BJ (cell line): ENCODE measurements around the gene IFNA13. TPM values are rescaled to one million over a fixed set of nuclear protein-coding genes. Genes with fewer than 3 reads are reported as not detected.

Experiments
- CTCF ChIA-PET: fragments of 350-600 bp; formaldehyde crosslinking; extraction: SDS; loops from one replicate; lab custom pipeline; 2021; ENCODE audit warnings: antibody characterized with exemption, inconsistent platforms; lab: Yijun Ruan, JAX
- POLR2A ChIA-PET: fragments of 300-600 bp; sonication (Branson Sonifier 250); formaldehyde crosslinking; extraction: SDS; loops from one replicate; lab custom pipeline; 2021; ENCODE audit warnings: antibody characterized with exemption; lab: Charles Lee
- DNase-seq: peaks from one replicate; pipeline ENCODE4 v3.0.0-alpha.2; 2011; ENCODE audit warnings: low read depth
- H3K27me3 ChIP-seq: 2 replicates; pipeline ENCODE4 v1.6.0; 2011; ENCODE audit warnings: low read length; ENCODE audit not compliant: control insufficient read depth, insufficient read depth
- H3K36me3 ChIP-seq: 2 replicates; pipeline ENCODE4 v1.5.1; 2011; ENCODE audit warnings: low read length; ENCODE audit not compliant: control insufficient read depth, insufficient read depth
- H3K4me3 ChIP-seq: 2 replicates; pipeline ENCODE4 v1.5.1; 2011; ENCODE audit warnings: low read depth, mild to moderate bottlenecking, control low read depth, low read length
- polyA plus RNA-seq: library from polyadenylated mRNA; depleted of rRNA; stranded (reverse); fragments of >200 nt; gene quantifications from 2 replicates; pipeline ENCODE4 v1.2.3, GENCODE V29; 2011
- TF ChIP-seq, protein P1 (sequence below): IDR thresholded peaks from 2 replicates; pipeline ENCODE4 v1.5.1; 2011; ENCODE audit warnings: low read depth, mild to moderate bottlenecking, control low read depth, inconsistent platforms, low read length, moderate library complexity; ENCODE audit not compliant: insufficient read depth

Gene IFNA13
- polyA plus RNA-seq, 1 experiment = not detected

DNA sequence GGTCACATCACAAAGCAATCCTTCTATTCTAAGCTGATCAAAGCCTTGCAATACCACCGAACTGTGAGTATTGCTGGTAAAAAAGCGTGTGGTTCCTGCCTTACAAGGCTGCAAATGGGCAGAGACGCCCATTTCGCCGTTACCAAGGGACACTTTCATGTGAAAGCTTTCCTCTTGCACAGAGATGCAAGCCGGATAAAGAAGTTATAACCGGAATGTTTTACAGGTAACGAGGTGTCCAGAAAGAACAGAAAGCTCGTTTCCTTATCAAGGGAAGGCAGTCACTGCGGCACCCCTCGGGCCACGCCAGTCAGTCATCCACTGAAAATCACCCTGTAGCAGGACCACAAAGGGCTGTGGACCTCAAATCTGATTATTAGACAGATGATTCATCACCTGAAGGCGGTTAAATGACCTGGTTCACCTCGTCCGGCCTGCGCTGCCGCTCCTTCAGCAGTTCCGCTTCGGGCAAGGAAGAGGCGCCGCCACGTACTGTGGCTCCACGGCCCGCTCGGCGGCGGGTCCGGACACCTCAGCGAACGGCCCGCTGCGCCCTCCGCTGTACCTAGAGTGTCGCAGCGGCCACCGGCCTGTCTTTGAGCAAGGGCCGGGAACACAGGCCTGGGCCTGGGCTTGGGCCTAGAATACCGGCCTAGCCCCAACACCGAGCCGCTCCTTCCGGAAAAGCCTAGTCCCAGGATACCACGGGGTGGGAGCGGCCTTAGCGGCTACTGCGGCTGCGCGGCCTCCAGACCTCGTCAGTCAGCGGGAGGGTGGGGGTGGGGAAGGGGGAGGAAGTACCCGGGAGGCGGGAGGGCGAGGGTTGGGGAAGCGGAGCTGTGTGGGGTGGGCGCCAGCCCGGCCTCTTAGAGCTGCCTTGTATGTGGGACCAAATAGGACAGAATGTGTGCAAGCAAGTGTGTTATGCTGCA, 32.9 kb downstream of the IFNA13 start, which contains the start of gene KLHL9:
Gene KLHL9, minus strand, starts transcription at position 704 of the 932 bp plus-strand sequence. Its CDS starts 545 bp downstream, at position 159.
- peak within 1 kb of the TSS; percentile 66 for H3K4me3 ChIP-seq
- DNase-seq = peak; percentile 49
- ChIA-PET CTCF (interaction anchor here (0.6 to 1.9 kb wide), 11 partner anchors 9 to 819 kb away, joined by 3 to 7 read pairs (median 3); no protein-coding TSS in a partner anchor), POLR2A (interaction anchor here (0.5 to 0.6 kb wide), 2 partner anchors 8 to 83 kb away, joined by 3 to 6 read pairs; no protein-coding TSS in a partner anchor)
- H3K36me3 ChIP-seq = no peaks in the 10 kb centered on the region; the same call in 1 of the 2 replicates
- TF ChIP-seq, protein P1, sequence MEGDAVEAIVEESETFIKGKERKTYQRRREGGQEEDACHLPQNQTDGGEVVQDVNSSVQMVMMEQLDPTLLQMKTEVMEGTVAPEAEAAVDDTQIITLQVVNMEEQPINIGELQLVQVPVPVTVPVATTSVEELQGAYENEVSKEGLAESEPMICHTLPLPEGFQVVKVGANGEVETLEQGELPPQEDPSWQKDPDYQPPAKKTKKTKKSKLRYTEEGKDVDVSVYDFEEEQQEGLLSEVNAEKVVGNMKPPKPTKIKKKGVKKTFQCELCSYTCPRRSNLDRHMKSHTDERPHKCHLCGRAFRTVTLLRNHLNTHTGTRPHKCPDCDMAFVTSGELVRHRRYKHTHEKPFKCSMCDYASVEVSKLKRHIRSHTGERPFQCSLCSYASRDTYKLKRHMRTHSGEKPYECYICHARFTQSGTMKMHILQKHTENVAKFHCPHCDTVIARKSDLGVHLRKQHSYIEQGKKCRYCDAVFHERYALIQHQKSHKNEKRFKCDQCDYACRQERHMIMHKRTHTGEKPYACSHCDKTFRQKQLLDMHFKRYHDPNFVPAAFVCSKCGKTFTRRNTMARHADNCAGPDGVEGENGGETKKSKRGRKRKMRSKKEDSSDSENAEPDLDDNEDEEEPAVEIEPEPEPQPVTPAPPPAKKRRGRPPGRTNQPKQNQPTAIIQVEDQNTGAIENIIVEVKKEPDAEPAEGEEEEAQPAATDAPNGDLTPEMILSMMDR = no peak
- H3K27me3 ChIP-seq = no peaks in the 10 kb centered on the region; the same call in 1 of the 2 replicates

DNA sequence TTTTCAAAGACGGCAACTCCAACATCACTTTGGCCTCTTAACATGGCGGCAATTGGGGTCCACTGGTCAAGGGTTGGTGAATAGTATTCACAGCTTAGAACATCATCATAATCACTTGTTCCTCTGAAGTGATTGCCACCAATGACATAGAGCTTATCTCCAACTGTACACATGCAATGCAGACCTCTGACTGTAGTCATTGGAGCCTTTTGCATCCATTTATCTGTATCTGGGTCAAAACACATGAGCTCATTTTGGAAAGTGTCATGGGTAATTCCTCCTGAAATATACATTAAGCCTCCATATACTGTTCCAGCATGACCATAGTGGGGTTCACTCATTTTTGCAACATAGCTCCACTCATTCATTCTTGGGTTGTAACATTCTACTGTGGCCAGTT, 34.6 kb downstream of the IFNA13 start:
- TF ChIP-seq, protein P1 = no peak
- POLR2A ChIA-PET = no interaction called here
- H3K4me3 ChIP-seq = no peak overlapping the region
- DNase-seq = no peak
- CTCF ChIA-PET = interaction anchor here (1.5 to 1.9 kb wide), 4 partner anchors 10 to 97 kb away, joined by 4 to 6 read pairs (median 4); no protein-coding TSS in a partner anchor
- H3K36me3 ChIP-seq = no peaks in the 10 kb centered on the region; the same call in 1 of the 2 replicates
- H3K27me3 ChIP-seq = no peaks in the 10 kb centered on the region

DNA sequence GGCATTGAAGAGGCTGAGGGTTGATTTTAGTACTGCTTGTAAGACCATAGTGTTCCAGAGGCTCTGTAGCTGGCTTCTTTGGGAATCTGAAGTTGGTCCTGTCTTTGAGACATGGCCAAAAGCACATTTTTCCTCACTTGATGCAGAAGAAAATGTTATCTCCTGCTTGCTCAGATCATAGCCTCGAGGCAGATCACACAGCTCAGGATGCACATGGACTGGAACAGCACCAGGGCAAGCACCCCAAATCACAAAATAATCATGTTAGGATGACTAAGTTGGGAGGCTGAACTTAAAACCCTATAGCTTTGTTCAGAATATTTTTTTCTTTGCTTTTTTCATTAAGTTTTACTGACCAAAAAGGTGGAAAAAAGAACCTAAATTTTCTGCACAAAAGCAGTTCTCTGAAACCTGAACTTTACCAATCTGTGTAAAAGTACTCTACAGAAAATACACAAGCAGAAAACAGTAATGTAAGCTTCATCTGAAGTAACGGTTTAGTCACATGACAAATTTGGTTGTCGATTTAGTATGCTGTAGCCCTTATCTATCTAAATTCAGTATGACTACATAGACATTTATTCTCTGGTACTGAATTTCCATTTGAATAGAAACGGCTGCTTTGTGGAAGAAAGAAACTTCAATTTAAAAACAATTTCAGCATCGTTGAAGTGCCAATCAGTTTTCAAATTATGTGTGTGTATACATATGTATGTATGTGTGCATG, 36.0 kb downstream of the IFNA13 start:
- Histone ChIP-seq H3K4me3 (no peak overlapping the region), H3K27me3 (no peaks in the 10 kb centered on the region), H3K36me3 (no peaks in the 10 kb centered on the region; the same call in 1 of the 2 replicates)
- TF ChIP-seq, protein P1 = no peak
- ChIA-PET POLR2A (interaction anchor here (0.6 kb wide), 1 partner anchor 71 kb away, joined by 9 read pairs; no protein-coding TSS in a partner anchor), CTCF (interaction anchor here (1.2 to 1.9 kb wide), 3 partner anchors 64 to 96 kb away, joined by 3 to 5 read pairs (median 4); no protein-coding TSS in a partner anchor)
- no peak for DNase-seq

DNA sequence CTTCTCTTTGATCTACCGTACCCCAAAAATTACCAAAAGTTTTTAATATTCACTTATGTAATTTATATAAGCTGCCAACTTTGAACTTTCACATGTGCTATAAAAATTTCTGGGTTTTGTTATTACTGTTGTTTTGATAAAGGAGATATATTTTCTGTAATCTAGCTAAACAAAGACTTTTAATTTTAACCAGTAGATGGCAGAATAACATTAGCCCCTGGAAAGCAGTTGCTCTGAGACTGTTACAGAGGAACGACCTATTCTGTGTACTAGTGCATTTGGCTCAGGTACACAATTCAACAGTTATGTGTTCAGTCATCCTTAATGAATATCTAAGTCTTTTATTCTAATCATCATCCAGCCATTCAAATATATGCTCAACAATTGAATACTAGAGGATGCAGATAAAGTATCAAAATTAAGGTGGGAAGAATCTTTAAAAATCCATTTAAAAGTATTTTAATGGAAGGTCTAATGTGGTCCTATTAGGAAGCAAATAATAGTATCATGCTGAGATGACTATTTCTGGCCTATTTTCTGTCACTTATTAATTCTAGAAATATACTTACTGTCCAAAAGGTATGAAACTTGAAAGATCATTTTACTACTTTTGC, 41.2 kb downstream of the IFNA13 start:
- ChIA-PET CTCF (interaction anchor here (0.7 to 10.4 kb wide), 16 partner anchors 9 to 475 kb away, joined by 3 to 67 read pairs (median 4); partner anchors contain the start of genes KLHL9 and MTAP), POLR2A (interaction anchor here (0.7 kb wide), 1 partner anchor 9 kb away, joined by 3 read pairs; no protein-coding TSS in a partner anchor)

More for the DNA sequence above, 41.2 kb downstream of the IFNA13 start:
- DNase-seq = no peak
- Histone ChIP-seq H3K27me3 (no peaks in the 10 kb centered on the region), H3K4me3 (no peak overlapping the region), H3K36me3 (peaks cover 2% of the 10 kb centered on the region)
- TF ChIP-seq, protein P1 = peak; percentile 68
